H9 (cell line): ENCODE results near the gene CHCHD6. TPM values are rescaled to one million over a fixed set of nuclear protein-coding genes. Genes with fewer than 3 reads are reported as not detected.

Experiments used
- DNase-seq: peaks from one replicate; pipeline ENCODE4 v3.0.0-alpha.2; 2017
- H2AFZ ChIP-seq: one replicate; pipeline ENCODE4 v1.6.1; 2013; ENCODE audit warnings: mild to moderate bottlenecking, low read length, control low read depth, moderate library complexity
- H2AK5ac ChIP-seq: 2 replicates; pipeline ENCODE4 v1.6.1; 2013; ENCODE audit warnings: low read length, control low read depth, mixed read lengths; ENCODE audit not compliant: insufficient read length
- H2BK120ac ChIP-seq: one replicate; pipeline ENCODE4 v1.6.1; 2013; ENCODE audit warnings: low read depth, mild to moderate bottlenecking, low read length, control low read depth, inconsistent platforms; ENCODE audit not compliant: poor library complexity, severe bottlenecking
- H2BK12ac ChIP-seq: 2 replicates; pipeline ENCODE4 v1.6.1; 2013; ENCODE audit warnings: low read length, control low read depth, mixed read lengths, low read depth; ENCODE audit not compliant: insufficient read length
- H2BK15ac ChIP-seq: 2 replicates; pipeline ENCODE4 v1.6.1; 2013; ENCODE audit warnings: low read depth, low read length, control low read depth
- H2BK20ac ChIP-seq: one replicate; pipeline ENCODE4 v1.6.1; 2013; ENCODE audit warnings: low read depth, mild to moderate bottlenecking, low read length, control low read depth, inconsistent platforms; ENCODE audit not compliant: poor library complexity, severe bottlenecking
- H2BK5ac ChIP-seq: 2 replicates; pipeline ENCODE4 v1.6.1; 2013; ENCODE audit warnings: low read length, control low read depth, mixed read lengths; ENCODE audit not compliant: insufficient read length
- H3K14ac ChIP-seq: 2 replicates; pipeline ENCODE4 v1.6.1; 2013; ENCODE audit warnings: low read length, control low read depth; ENCODE audit not compliant: insufficient read depth
- H3K18ac ChIP-seq: 2 replicates; pipeline ENCODE4 v1.6.1; 2013; ENCODE audit warnings: low read depth, mild to moderate bottlenecking, mixed read lengths, low read length, control low read depth; ENCODE audit not compliant: insufficient read length
- H3K23ac ChIP-seq: 2 replicates; pipeline ENCODE4 v1.6.1; 2013; ENCODE audit warnings: low read length, control low read depth, mixed read lengths, low read depth; ENCODE audit not compliant: insufficient read length
- H3K23me2 ChIP-seq: 2 replicates; pipeline ENCODE4 v1.6.1; 2013; ENCODE audit warnings: low read depth, mild to moderate bottlenecking, mixed read lengths, low read length, control low read depth; ENCODE audit not compliant: insufficient read length, poor library complexity, severe bottlenecking
- H3K27ac ChIP-seq: 2 replicates; pipeline ENCODE4 v1.5.1; 2013; ENCODE audit warnings: low read length, control low read depth, mixed read lengths, low read depth; ENCODE audit not compliant: insufficient read length
- H3K27me3 ChIP-seq: 2 replicates; pipeline ENCODE4 v1.6.1; 2013; ENCODE audit warnings: low read length, control low read depth, inconsistent platforms; ENCODE audit not compliant: insufficient read depth
- H3K4ac ChIP-seq: 2 replicates; pipeline ENCODE4 v1.6.1; 2013; ENCODE audit warnings: low read depth, mild to moderate bottlenecking, control low read depth, inconsistent platforms, low read length, moderate library complexity
- H3K4me1 ChIP-seq: 2 replicates; pipeline ENCODE4 v1.6.1; 2013; ENCODE audit warnings: low read length, control low read depth, inconsistent platforms; ENCODE audit not compliant: insufficient read depth
- H3K4me2 ChIP-seq: 2 replicates; pipeline ENCODE4 v1.6.1; 2013; ENCODE audit warnings: low read length, control low read depth, mixed read lengths; ENCODE audit not compliant: insufficient read length, insufficient read depth
- H3K56ac ChIP-seq: 2 replicates; pipeline ENCODE4 v1.6.1; 2013; ENCODE audit warnings: low read depth, mild to moderate bottlenecking, mixed read lengths, low read length, control low read depth; ENCODE audit not compliant: insufficient read length
- H3K79me1 ChIP-seq: 2 replicates; pipeline ENCODE4 v1.6.1; 2013; ENCODE audit warnings: low read depth, mild to moderate bottlenecking, moderate library complexity, low read length, control low read depth, inconsistent platforms; ENCODE audit not compliant: insufficient read depth, poor library complexity, severe bottlenecking
- H3K79me2 ChIP-seq: 2 replicates; pipeline ENCODE4 v1.6.1; 2013; ENCODE audit warnings: low read length, control low read depth, inconsistent platforms; ENCODE audit not compliant: insufficient read depth
- H3K9ac ChIP-seq: 2 replicates; pipeline ENCODE4 v1.6.1; 2013; ENCODE audit warnings: low read length, control low read depth, mixed read lengths; ENCODE audit not compliant: insufficient read length; ENCODE audit errors: extremely low read depth
- H3K9me3 ChIP-seq: one replicate; pipeline ENCODE4 v1.6.1; 2013; ENCODE audit warnings: low read depth, low read length, inconsistent platforms; ENCODE audit not compliant: control insufficient read depth
- H3T11ph ChIP-seq: one replicate; pipeline ENCODE4 v1.6.1; 2013; ENCODE audit warnings: mild to moderate bottlenecking, low read length, control low read depth, inconsistent platforms
- H4K20me1 ChIP-seq: one replicate; pipeline ENCODE4 v1.6.1; 2013; ENCODE audit not compliant: control insufficient read depth, insufficient read length, insufficient read depth
- H4K5ac ChIP-seq: 2 replicates; pipeline ENCODE4 v1.6.1; 2013; ENCODE audit warnings: low read depth, mild to moderate bottlenecking, mixed read lengths, low read length, control low read depth; ENCODE audit not compliant: insufficient read length
- H4K8ac ChIP-seq: replicated peaks from 2 replicates; pipeline ENCODE4 v1.6.1; 2013; ENCODE audit warnings: low read length, control low read depth, mixed read lengths, low read depth; ENCODE audit not compliant: insufficient read length
- H4K91ac ChIP-seq: 2 replicates; pipeline ENCODE4 v1.6.1; 2013; ENCODE audit warnings: low read depth, mild to moderate bottlenecking, moderate library complexity, mixed read lengths, low read length, control low read depth; ENCODE audit not compliant: insufficient read length
- H3K27ac Mint-ChIP-seq, 3 experiments: 2 replicates in 2 of 3; 3 replicates in 1 of 3; pipeline ENCODE4 v1.8.0; 2020 to 2021; ENCODE audit warnings: mixed read lengths in 3 of 3, mild to moderate bottlenecking in 1 of 3, moderate library complexity in 1 of 3
- H3K27me3 Mint-ChIP-seq: 2 replicates; pipeline ENCODE4 v1.8.0; 2021; ENCODE audit warnings: low read depth, mild to moderate bottlenecking, moderate library complexity, mixed read lengths
- H3K36me3 Mint-ChIP-seq, 3 experiments: 2 replicates in 2 of 3; 3 replicates in 1 of 3; pipeline ENCODE4 v1.8.0; 2020 to 2021; ENCODE audit warnings: low read depth in 3 of 3, mixed read lengths in 3 of 3; ENCODE audit not compliant: insufficient read depth in 1 of 3
- H3K4me1 Mint-ChIP-seq, 2 experiments: 2 replicates each; pipeline ENCODE4 v1.8.0; 2020; ENCODE audit warnings: mixed read lengths in 2 of 2
- H3K4me3 Mint-ChIP-seq, 2 experiments: 2 replicates in 1 of 2; 3 replicates in 1 of 2; pipeline ENCODE4 v1.8.0; 2020 to 2021; ENCODE audit warnings: mild to moderate bottlenecking in 2 of 2, mixed read lengths in 2 of 2, moderate library complexity in 1 of 2
- H3K9me3 Mint-ChIP-seq, 2 experiments: 2 replicates in 1 of 2; 3 replicates in 1 of 2; pipeline ENCODE4 v1.8.0; 2020; ENCODE audit warnings: mild to moderate bottlenecking in 2 of 2, mixed read lengths in 2 of 2, moderate library complexity in 1 of 2
- WGBS: extraction: QIAGEN DNeasy Blood & Tissue Kit; methylation state at CpG from one replicate; pipeline ENCODE4 v1.1.7; 2013; ENCODE audit warnings: missing lambda C conversion rate, low lambda C conversion rate, mixed read lengths; ENCODE audit not compliant: insufficient read length; ENCODE audit errors: extremely low coverage; 5-methylcytosine and 5-hydroxymethylcytosine counted together
- total RNA-seq: library from RNA; stranded (reverse); gene quantifications from 2 replicates; pipeline ENCODE4 v1.2.1, GENCODE V29; 2021
- TF ChIP-seq, protein P1 (sequence below): fragments of 200-600 bp; sonication (generic); conservative IDR thresholded peaks from 3 replicates; pipeline ENCODE4 v1.8.0; 2021; ENCODE audit warnings: antibody characterized with exemption, mild to moderate bottlenecking

CHCHD6 gene
- total RNA-seq, 1 experiment from 2014 or later = 34.2 TPM

DNA sequence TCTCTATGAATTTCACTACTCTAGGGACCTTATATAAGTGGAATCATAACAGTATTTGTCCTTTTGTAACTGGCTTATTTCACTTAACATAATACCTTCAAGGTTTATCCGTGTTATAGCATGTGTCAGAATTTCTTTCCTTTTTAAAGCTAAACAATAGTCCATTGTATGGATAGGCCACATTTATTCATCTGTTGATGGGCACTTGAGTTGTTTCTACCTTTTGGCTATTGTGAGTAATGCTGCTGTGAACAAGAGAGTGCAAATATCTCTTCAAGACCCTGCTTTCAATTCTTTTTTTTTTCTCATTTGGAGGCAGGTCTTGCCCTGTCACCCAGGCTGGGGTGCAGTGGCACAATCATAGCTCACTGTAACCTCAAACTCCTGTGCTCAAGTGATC, 56.5 kb downstream of the CHCHD6 start:
- no peak overlapping the region for H3K4ac ChIP-seq
- no peak overlapping the region for H3K4me2 ChIP-seq
- H4K20me1 ChIP-seq = no peaks in the 10 kb centered on the region
- Mint-ChIP-seq H3K4me1 (peaks cover 5 to 8% of the 10 kb centered on the region in 2 experiments; a peak in 3 of 4 replicates), H3K36me3 (peaks cover 0 to 3% (median 0%) of the 10 kb centered on the region in 3 experiments; a peak in 3 of 7 replicates), H3K4me3 (no peak overlapping the region), H3K27me3 (no peaks in the 10 kb centered on the region; the same call in 1 of the 2 replicates), H3K9me3 (no peaks in the 10 kb centered on the region), H3K27ac (no peak overlapping the region)
- H3K18ac ChIP-seq = no peak overlapping the region
- TF ChIP-seq, protein P1, sequence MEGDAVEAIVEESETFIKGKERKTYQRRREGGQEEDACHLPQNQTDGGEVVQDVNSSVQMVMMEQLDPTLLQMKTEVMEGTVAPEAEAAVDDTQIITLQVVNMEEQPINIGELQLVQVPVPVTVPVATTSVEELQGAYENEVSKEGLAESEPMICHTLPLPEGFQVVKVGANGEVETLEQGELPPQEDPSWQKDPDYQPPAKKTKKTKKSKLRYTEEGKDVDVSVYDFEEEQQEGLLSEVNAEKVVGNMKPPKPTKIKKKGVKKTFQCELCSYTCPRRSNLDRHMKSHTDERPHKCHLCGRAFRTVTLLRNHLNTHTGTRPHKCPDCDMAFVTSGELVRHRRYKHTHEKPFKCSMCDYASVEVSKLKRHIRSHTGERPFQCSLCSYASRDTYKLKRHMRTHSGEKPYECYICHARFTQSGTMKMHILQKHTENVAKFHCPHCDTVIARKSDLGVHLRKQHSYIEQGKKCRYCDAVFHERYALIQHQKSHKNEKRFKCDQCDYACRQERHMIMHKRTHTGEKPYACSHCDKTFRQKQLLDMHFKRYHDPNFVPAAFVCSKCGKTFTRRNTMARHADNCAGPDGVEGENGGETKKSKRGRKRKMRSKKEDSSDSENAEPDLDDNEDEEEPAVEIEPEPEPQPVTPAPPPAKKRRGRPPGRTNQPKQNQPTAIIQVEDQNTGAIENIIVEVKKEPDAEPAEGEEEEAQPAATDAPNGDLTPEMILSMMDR = no peak
- no peaks in the 10 kb centered on the region for H3K79me1 ChIP-seq
- no peak overlapping the region for H4K91ac ChIP-seq
- no peaks in the 10 kb centered on the region for H3K23me2 ChIP-seq
- no peak overlapping the region for H3K9ac ChIP-seq
- no peak overlapping the region for H2AK5ac ChIP-seq
- H3K27me3 ChIP-seq = no peaks in the 10 kb centered on the region
- H2AFZ ChIP-seq = no peak overlapping the region
- H3K56ac ChIP-seq = no peak overlapping the region
- H3K27ac ChIP-seq = no peak overlapping the region
- H3T11ph ChIP-seq = no peak overlapping the region
- H3K4me1 ChIP-seq = peaks cover 2% of the 10 kb centered on the region; the same call in 1 of the 2 replicates
- DNase-seq = no peak
- H3K9me3 ChIP-seq = no peaks in the 10 kb centered on the region
- no peak overlapping the region for H4K8ac ChIP-seq
- H2BK15ac ChIP-seq = no peak overlapping the region
- no peak overlapping the region for H2BK12ac ChIP-seq
- no peak overlapping the region for H3K14ac ChIP-seq
- H3K23ac ChIP-seq = no peak overlapping the region
- H2BK120ac ChIP-seq = no peak overlapping the region
- no peaks in the 10 kb centered on the region for H3K79me2 ChIP-seq
- H4K5ac ChIP-seq = no peak overlapping the region
- H2BK5ac ChIP-seq = no peak overlapping the region
- no CpG with 5 or more reads among the region's 1 CpG for WGBS
- no peak overlapping the region for H2BK20ac ChIP-seq
